ENCODE results near the gene EIF4A3.
"Not testable (repeated sequence)": the region's sequence is repeated elsewhere in the genome, so short reads cannot be mapped to it uniquely, and the experiment has no call there.

Gene EIF4A3

GRCh38 chr17:80103449-80104085, 43.4 kb downstream of the EIF4A3 start:
- DNase-seq (ENCODE audit: insufficient read length, low spot score) (no peak), FAIRE-seq (no peak)

GRCh38 chr17:80102664-80103448, 44.1 kb downstream of the EIF4A3 start:
- FAIRE-seq (no peak), DNase-seq (ENCODE audit: insufficient read length, low spot score) (no peak)

GRCh38 chr17:80101946-80102663, 44.8 kb downstream of the EIF4A3 start:
- peak; percentile 8 for FAIRE-seq
- peak; percentile 38 for DNase-seq (ENCODE audit: insufficient read length, low spot score)

- DNase-seq (ENCODE audit: insufficient read length, low spot score), result peak; percentile 99
- FAIRE-seq, result peak; percentile 71
Observed at GRCh38 chr17:80101011-80101945, 45.6 kb downstream of the EIF4A3 start, which contains the start of gene GAA. Gene GAA (plus strand): TSS chr17:80101581. CDS start chr17:80104587, 3,006 bp downstream.

GRCh38 chr17:80100035-80100323, 46.9 kb downstream of the EIF4A3 start:
- DNase-seq (ENCODE audit: insufficient read length, low spot score), result no peak
- FAIRE-seq, result peak; percentile 14

GRCh38 chr17:80099291-80100034, 47.5 kb downstream of the EIF4A3 start:
- DNase-seq (ENCODE audit: insufficient read length, low spot score) (no peak), FAIRE-seq (no peak)

- DNase-seq (ENCODE audit: insufficient read length, low spot score), result no peak
- no peak for FAIRE-seq
Observed at GRCh38 chr17:80097844-80098691, 48.9 kb downstream of the EIF4A3 start.

- FAIRE-seq (no peak), DNase-seq (ENCODE audit: insufficient read length, low spot score) (no peak)
Observed at GRCh38 chr17:80097127-80097621, 49.8 kb downstream of the EIF4A3 start.

- FAIRE-seq, result no peak
- no peak for DNase-seq (ENCODE audit: insufficient read length, low spot score)
Observed at GRCh38 chr17:80096561-80097021, 50.3 kb downstream of the EIF4A3 start.

- FAIRE-seq (no peak), DNase-seq (ENCODE audit: insufficient read length, low spot score) (no peak)
Observed at GRCh38 chr17:80095844-80096475, 51.0 kb downstream of the EIF4A3 start.

GRCh38 chr17:80095038-80095843, 51.7 kb downstream of the EIF4A3 start:
- FAIRE-seq, result no peak
- DNase-seq (ENCODE audit: insufficient read length, low spot score), result no peak

- no peak for FAIRE-seq
Observed at GRCh38 chr17:80092959-80093358, 54.0 kb downstream of the EIF4A3 start.

GRCh38 chr17:80091376-80091775, 55.6 kb downstream of the EIF4A3 start:
- no peak for FAIRE-seq
- no peak for DNase-seq (ENCODE audit: insufficient read length, low spot score)

More at GRCh38 chr17:80092959-80093358, 54.0 kb downstream of the EIF4A3 start:
- no peak for DNase-seq (ENCODE audit: insufficient read length, low spot score)

GRCh38 chr17:80090164-80090563, 56.8 kb downstream of the EIF4A3 start:
- DNase-seq (ENCODE audit: insufficient read length, low spot score); FAIRE-seq: not testable (repeated sequence)

GRCh38 chr17:80089762-80090161, 57.2 kb downstream of the EIF4A3 start:
- no peak for FAIRE-seq
- no peak for DNase-seq (ENCODE audit: insufficient read length, low spot score)

- FAIRE-seq (no peak), DNase-seq (ENCODE audit: insufficient read length, low spot score) (no peak)
Observed at GRCh38 chr17:80087346-80088265, 59.3 kb downstream of the EIF4A3 start.

Data from GM19239 (cell line).